HG03575 (cell line): Measurements from ENCODE around the gene OR9Q1.
"Not testable (repeated sequence)": the region's sequence is repeated elsewhere in the genome, so short reads cannot be mapped to it uniquely, and the experiment has no call there.

Source experiments
- ATAC-seq: cut with Tn5 transposase; IDR thresholded peaks from one replicate; pipeline ENCODE4 v1.9.1; 2021; ENCODE audit not compliant: unreplicated experiment, insufficient number of reproducible peaks, low FRiP score; ENCODE audit errors: extremely low read depth

The OR9Q1 gene

GRCh38 chr11:58204042-58204441 lies 180.4 kb downstream of the OR9Q1 start, which contains the start of gene OR1S2:
Gene OR1S2 (minus strand): TSS chr11:58204142. CDS start chr11:58204142, 0 bp downstream.
- no peak for ATAC-seq

GRCh38 chr11:58212420-58212819 lies 188.7 kb downstream of the OR9Q1 start, which contains the start of gene OR1S1:
Gene OR1S1 (plus strand): TSS chr11:58212720.
- ATAC-seq: not testable (repeated sequence)

- no peak for ATAC-seq
Measured at GRCh38 chr11:58216476-58216875, 192.8 kb downstream of the OR9Q1 start.

- no peak for ATAC-seq
Measured at GRCh38 chr11:58222721-58223120, 199.0 kb downstream of the OR9Q1 start.

- no peak for ATAC-seq
Measured at GRCh38 chr11:58227956-58228615, 204.4 kb downstream of the OR9Q1 start.
